Caki2 (cell line): ENCODE results near the gene GALNT10. TPM values are rescaled to one million over a fixed set of nuclear protein-coding genes. Genes with fewer than 3 reads are reported as not detected.

Experiments
- DNase-seq: peaks from one replicate; pipeline ENCODE4 v3.0.0-alpha.2; 2015; ENCODE audit warnings: low read depth
- in situ Hi-C: cut with HindIII; loops from 2 replicates; pipeline ENCODE4 v1.10.0; 2016; ENCODE audit warnings: low sequenced_read_pairs, low pct_unique_long_range_greater_than_20kb, mixed read lengths
- total RNA-seq: library from RNA; depleted of rRNA; stranded (reverse); fragments of >200 nt; shearing (Covaris generic); gene quantifications from 2 replicates; pipeline ENCODE4 v1.2.3, GENCODE V29; 2014; ENCODE audit warnings: low replicate concordance

The GALNT10 gene
- total RNA-seq, 1 experiment from 2014 or later, result 19.8 TPM

- in situ Hi-C loops, result no loop called here
- DNase-seq, result no peak
These were observed 112.6 kb downstream of the GALNT10 start for GRCh38 chr5:154303133-154303532.

- peak; percentile 17 for DNase-seq
- in situ Hi-C loops, result no loop called here
These were observed 118.2 kb downstream of the GALNT10 start for GRCh38 chr5:154308443-154309370.

GRCh38 chr5:154309371-154309745 is 118.8 kb downstream of the GALNT10 start:
- peak; percentile 48 for DNase-seq
- in situ Hi-C loops, result no loop called here

- in situ Hi-C loops, result no loop called here
- peak; percentile 14 for DNase-seq
These were observed 119.3 kb downstream of the GALNT10 start for GRCh38 chr5:154309805-154310204.

GRCh38 chr5:154311362-154311761 is 120.8 kb downstream of the GALNT10 start:
- in situ Hi-C loops, result no loop called here
- DNase-seq, result no peak

- no peak for DNase-seq
- in situ Hi-C loops, result no loop called here
These were observed 121.5 kb downstream of the GALNT10 start for GRCh38 chr5:154312000-154312399.

- in situ Hi-C loops, result no loop called here
- no peak for DNase-seq
These were observed 122.0 kb downstream of the GALNT10 start for GRCh38 chr5:154312576-154312975.

- in situ Hi-C loops, result no loop called here
- DNase-seq, result no peak
These were observed 123.0 kb downstream of the GALNT10 start for GRCh38 chr5:154313360-154314017.

- DNase-seq, result no peak
- in situ Hi-C loops, result no loop called here
These were observed 124.7 kb downstream of the GALNT10 start for GRCh38 chr5:154315196-154315595.

GRCh38 chr5:154315756-154316155 is 125.2 kb downstream of the GALNT10 start:
- in situ Hi-C loops, result no loop called here
- DNase-seq, result no peak

- DNase-seq, result no peak
- in situ Hi-C loops, result no loop called here
These were observed 125.8 kb downstream of the GALNT10 start for GRCh38 chr5:154316223-154316935.

GRCh38 chr5:154317916-154318315 is 127.4 kb downstream of the GALNT10 start:
- DNase-seq, result no peak
- in situ Hi-C loops, result no loop called here

GRCh38 chr5:154318691-154319090 is 128.2 kb downstream of the GALNT10 start:
- in situ Hi-C loops, result no loop called here
- no peak for DNase-seq

- no peak for DNase-seq
- in situ Hi-C loops, result no loop called here
These were observed 129.2 kb downstream of the GALNT10 start for GRCh38 chr5:154319736-154320135.

- DNase-seq, result no peak
- in situ Hi-C loops, result no loop called here
These were observed 129.9 kb downstream of the GALNT10 start for GRCh38 chr5:154320224-154321089.

- in situ Hi-C loops, result no loop called here
- DNase-seq, result no peak
These were observed 131.0 kb downstream of the GALNT10 start for GRCh38 chr5:154321546-154321945.

GRCh38 chr5:154324033-154324432 is 133.5 kb downstream of the GALNT10 start:
- in situ Hi-C loops, result no loop called here
- no peak for DNase-seq

- in situ Hi-C loops, result no loop called here
- DNase-seq, result no peak
These were observed 135.0 kb downstream of the GALNT10 start for GRCh38 chr5:154325566-154325965.
